Neural progenitor cell (in vitro differentiated cells): ENCODE data around the gene ILKAP.
"Not testable (repeated sequence)": the region's sequence is repeated elsewhere in the genome, so short reads cannot be mapped to it uniquely, and the experiment has no call there.

Experiments
- EZH2phosphoT487 ChIP-seq: fragments of 200-600 bp; sonication (generic); IDR thresholded peaks from 2 replicates; pipeline ENCODE4 v1.6.1; 2017; ENCODE audit warnings: antibody characterized with exemption
- TF ChIP-seq, protein P1 (sequence below): fragments of 200-600 bp; sonication (generic); IDR thresholded peaks from 2 replicates; pipeline ENCODE4 v1.5.1; 2017; ENCODE audit warnings: antibody characterized with exemption, mild to moderate bottlenecking

DNA sequence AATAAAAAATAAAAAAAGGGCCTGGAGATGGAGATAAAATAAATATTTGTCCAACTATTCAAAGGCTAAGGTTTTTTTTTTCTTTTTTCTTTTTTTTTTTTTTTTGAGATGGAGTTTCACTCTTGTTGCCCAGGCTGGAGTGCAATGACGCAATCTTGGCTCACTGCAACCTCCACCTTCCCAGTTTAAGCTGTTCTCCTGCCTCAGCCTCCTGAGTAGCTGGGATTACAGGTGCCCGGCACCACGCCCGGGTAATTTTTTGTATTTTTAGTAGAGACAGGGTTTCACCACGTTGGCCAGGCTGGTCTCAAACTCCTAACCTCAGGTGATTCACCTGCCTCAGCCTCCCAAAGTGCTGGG is 32.4 kb downstream of the ILKAP start:
- TF ChIP-seq, protein P1, sequence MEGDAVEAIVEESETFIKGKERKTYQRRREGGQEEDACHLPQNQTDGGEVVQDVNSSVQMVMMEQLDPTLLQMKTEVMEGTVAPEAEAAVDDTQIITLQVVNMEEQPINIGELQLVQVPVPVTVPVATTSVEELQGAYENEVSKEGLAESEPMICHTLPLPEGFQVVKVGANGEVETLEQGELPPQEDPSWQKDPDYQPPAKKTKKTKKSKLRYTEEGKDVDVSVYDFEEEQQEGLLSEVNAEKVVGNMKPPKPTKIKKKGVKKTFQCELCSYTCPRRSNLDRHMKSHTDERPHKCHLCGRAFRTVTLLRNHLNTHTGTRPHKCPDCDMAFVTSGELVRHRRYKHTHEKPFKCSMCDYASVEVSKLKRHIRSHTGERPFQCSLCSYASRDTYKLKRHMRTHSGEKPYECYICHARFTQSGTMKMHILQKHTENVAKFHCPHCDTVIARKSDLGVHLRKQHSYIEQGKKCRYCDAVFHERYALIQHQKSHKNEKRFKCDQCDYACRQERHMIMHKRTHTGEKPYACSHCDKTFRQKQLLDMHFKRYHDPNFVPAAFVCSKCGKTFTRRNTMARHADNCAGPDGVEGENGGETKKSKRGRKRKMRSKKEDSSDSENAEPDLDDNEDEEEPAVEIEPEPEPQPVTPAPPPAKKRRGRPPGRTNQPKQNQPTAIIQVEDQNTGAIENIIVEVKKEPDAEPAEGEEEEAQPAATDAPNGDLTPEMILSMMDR = not testable (repeated sequence)
- TF ChIP-seq EZH2phosphoT487 = not testable (repeated sequence)
